Stimulated activated CD8-positive, alpha-beta memory T cell treated with anti-CD3 and anti-CD28 coated beads, Interleukin-12 subunit alpha, Interleukin-12 subunit beta, amount 100 ng/mL, for 24 hours (primary cell): ENCODE data around the gene UNC13D.

ENCODE experiments used
- DNase-seq: peaks from one replicate; pipeline ENCODE4 v3.0.0-alpha.2; 2020; ENCODE audit errors: extremely low read depth

UNC13D gene

GRCh38 chr17:75850928-75851692, 6.9 kb upstream of the UNC13D start:
- no peak for DNase-seq

GRCh38 chr17:75849724-75850123, 5.5 kb upstream of the UNC13D start:
- no peak for DNase-seq

GRCh38 chr17:75849279-75849646, 5.1 kb upstream of the UNC13D start:
- no peak for DNase-seq

GRCh38 chr17:75848523-75849278, 4.5 kb upstream of the UNC13D start:
- DNase-seq: no peak

GRCh38 chr17:75847614-75848522, 3.7 kb upstream of the UNC13D start:
- DNase-seq: no peak

GRCh38 chr17:75846692-75847613, 2.7 kb upstream of the UNC13D start:
- DNase-seq: no peak

- DNase-seq: no peak
Observed at GRCh38 chr17:75845933-75846691, 1.9 kb upstream of the UNC13D start.

GRCh38 chr17:75845058-75845711, 981 bp upstream of the UNC13D start:
- no peak for DNase-seq

GRCh38 chr17:75844530-75845057, 390 bp upstream of the UNC13D start:
- no peak for DNase-seq

- DNase-seq: no peak
Observed at GRCh38 chr17:75842963-75843576, 1.1 kb downstream of the UNC13D start.

- no peak for DNase-seq
Observed at GRCh38 chr17:75842411-75842810, 1.8 kb downstream of the UNC13D start.

- DNase-seq: no peak
Observed at GRCh38 chr17:75840799-75841164, 3.4 kb downstream of the UNC13D start.

GRCh38 chr17:75839942-75840798, 4.0 kb downstream of the UNC13D start:
- DNase-seq: no peak

GRCh38 chr17:75838410-75838809, 5.8 kb downstream of the UNC13D start:
- no peak for DNase-seq

GRCh38 chr17:75837899-75838298, 6.3 kb downstream of the UNC13D start:
- no peak for DNase-seq

- DNase-seq: no peak
Observed at GRCh38 chr17:75836605-75837004, 7.6 kb downstream of the UNC13D start.

- DNase-seq: no peak
Observed at GRCh38 chr17:75835654-75835987, 8.6 kb downstream of the UNC13D start.

GRCh38 chr17:75834928-75835653, 9.1 kb downstream of the UNC13D start:
- DNase-seq: no peak
